ENCODE data around the gene GABRA5. TPM values are rescaled to one million over a fixed set of nuclear protein-coding genes. Genes with fewer than 3 reads are reported as not detected.

The GABRA5 gene
- total and polyA plus RNA-seq, 2 of the 4 experiments (the other 2 are of a cell fraction), result 4.0 to 7.3 TPM

GRCh38 chr15:26831951-26832350 lies 34.9 kb upstream of the GABRA5 start:
- CTCF ChIA-PET, result no interaction called here
- dilution Hi-C loops (cut with HindIII; ENCODE audit: low sequenced_read_pairs, unreplicated experiment) (no loop called here), intact Hi-C loops (cut with micrococcal nuclease) (no loop called here), in situ Hi-C loops (cut with MboI; ENCODE audit: low sequenced_read_pairs) (no loop called here)
- Histone ChIP-seq H4K91ac (ENCODE audit: insufficient read depth, low read depth, low read length) (no peak overlapping the region), H2BK15ac (ENCODE audit: low read depth, low read length) (no peak overlapping the region), H4K5ac (ENCODE audit: low read depth, low read length) (no peak overlapping the region), H3K23ac (ENCODE audit: low read depth, low read length) (no peak overlapping the region), H3K4me2 (ENCODE audit: low read depth, low read length) (no peak overlapping the region), H3K9ac (ENCODE audit: low read depth, low read length) (no peak overlapping the region), H3K9me3 (ENCODE audit: control insufficient read depth, insufficient read depth, low read length) (peaks cover 5% of the 10 kb centered on the region; the same call in 1 of the 2 replicates), H4K8ac (ENCODE audit: low read depth in 2 of 2, low read length in 2 of 2) (no peak overlapping the region), H3K14ac (replicated peaks; ENCODE audit: low read depth, low read length) (no peak overlapping the region), H3K56ac (ENCODE audit: extremely low read depth, insufficient read depth, low read length) (no peak overlapping the region), H2BK120ac (ENCODE audit: low read depth, low read length) (no peak overlapping the region), H3K18ac (ENCODE audit: low read depth, low read length) (no peak overlapping the region), H2BK20ac (ENCODE audit: low read depth, low read length) (no peak overlapping the region), H3K4me3 (ENCODE audit: insufficient read depth, low read depth, low read length) (no peak overlapping the region), H3K4me1 (ENCODE audit: control insufficient read depth, insufficient read depth, low read length) (no peaks in the 10 kb centered on the region), H3K27me3 (ENCODE audit: control insufficient read depth, insufficient read depth, low read length) (no peaks in the 10 kb centered on the region), H2AK5ac (ENCODE audit: low read depth, low read length) (no peak overlapping the region), H3K27ac (ENCODE audit: insufficient read depth, low read length) (no peak overlapping the region), H3K36me3 (ENCODE audit: control insufficient read depth, insufficient read depth, low read length) (no peaks in the 10 kb centered on the region), H2AK9ac (replicated peaks; ENCODE audit: low read depth, low read length, poor library complexity) (no peak overlapping the region), H2AFZ (replicated peaks; ENCODE audit: low read length, poor library complexity) (no peak overlapping the region), H4K20me1 (ENCODE audit: insufficient read depth, low read length) (no peaks in the 10 kb centered on the region), H2BK5ac (ENCODE audit: low read depth, low read length, poor library complexity, severe bottlenecking) (no peak overlapping the region), H3K4ac (ENCODE audit: low read depth, low read length) (no peak overlapping the region), H3K9me1 (ENCODE audit: insufficient read depth, low read length) (no peaks in the 10 kb centered on the region), H3K79me1 (ENCODE audit: low read depth in 1 of 2, low read length in 2 of 2) (no peaks in the 10 kb centered on the region)
- no TSS peak for BruUV-seq (replicated peaks)
- POLR2A ChIA-PET (ENCODE audit: unreplicated experiment), result interaction anchor here (0.7 kb wide), 1 partner anchor 1316 kb away, joined by 3 read pairs; no protein-coding TSS in a partner anchor
- WGBS, 2 experiments (ENCODE audit: extremely low coverage in 2 of 2, insufficient read length in 1 of 2), result 38% methylated on average over 3 of the region's 7 CpGs; no CpG with 5 or more reads in 1 of the 2 experiments
- ATAC-seq (ENCODE audit: low read depth) (no peak), DNase-seq (no peak)
- TF ChIP-seq CEBPB (IDR thresholded peaks at IDR 0.05; ENCODE audit: low read depth, low read length) (no peak), POLR2A (IDR thresholded peaks at IDR 0.05; ENCODE audit: low read depth, low read length) (no peak), RAD21 (IDR thresholded peaks at IDR 0.05; ENCODE audit: low read length) (no peak), ELK1 (IDR thresholded peaks at IDR 0.05; ENCODE audit: borderline replicate concordance, low read depth, low read length) (no peak), CHD1 (IDR thresholded peaks at IDR 0.05; ENCODE audit: low read depth, low read length) (no peak), FOS (IDR thresholded peaks at IDR 0.05; ENCODE audit: low read depth, low read length) (no peak), CTCF (conservative IDR thresholded peaks at IDR 0.05; ENCODE audit: low read depth, low read length) (no peak), RCOR1 (IDR thresholded peaks at IDR 0.05; ENCODE audit: insufficient replicate concordance, low read length) (no peak), SMC3 (IDR thresholded peaks at IDR 0.05; ENCODE audit: low read depth, low read length) (no peak), MXI1 (IDR thresholded peaks at IDR 0.05; ENCODE audit: borderline replicate concordance, low read depth, low read length) (no peak), USF2 (IDR thresholded peaks at IDR 0.05; ENCODE audit: low read depth, low read length) (no peak), RFX5 (IDR thresholded peaks at IDR 0.05; ENCODE audit: low read depth, low read length) (no peak), BHLHE40 (IDR thresholded peaks at IDR 0.05; ENCODE audit: low read depth, low read length) (no peak), MAFK (IDR thresholded peaks at IDR 0.05; ENCODE audit: low read depth, low read length) (no peak), MAZ (IDR thresholded peaks at IDR 0.05; ENCODE audit: borderline replicate concordance, low read depth, low read length) (no peak), NFE2L2 (IDR thresholded peaks at IDR 0.05; ENCODE audit: low read depth, low read length) (no peak)

Measured in IMR-90 (cell line).